Esophagus muscularis mucosa (tissue), 4 donors: ENCODE results near the gene PPP6R2. TPM values are rescaled to one million over a fixed set of nuclear protein-coding genes. Genes with fewer than 3 reads are reported as not detected.

Source experiments
- DNase-seq: peaks from one replicate; pipeline ENCODE4 v3.0.0-alpha.2; 2017; ENCODE audit errors: extremely low spot score
- H3K27ac ChIP-seq, 4 donors: fragments of 200-600 bp; sonication (generic); replicated peaks in 1 of 4; 1 replicate in 3 of 4; 2 replicates in 1 of 4; pipeline ENCODE4 v1.5.1; 2016 to 2019; ENCODE audit warnings: mild to moderate bottlenecking in 1 of 4
- H3K27me3 ChIP-seq, 4 donors: fragments of 200-600 bp; sonication (generic); one replicate each; pipeline versions ENCODE4 v1.5.1 to v1.6.0; 2016 to 2019
- H3K36me3 ChIP-seq, 4 donors: fragments of 200-600 bp; sonication (generic); one replicate each; pipeline ENCODE4 v1.5.1; 2016 to 2019
- H3K4me1 ChIP-seq, 4 donors: fragments of 200-600 bp; sonication (generic); one replicate each; pipeline ENCODE4 v1.5.1; 2016 to 2019
- H3K4me3 ChIP-seq, 4 donors: fragments of 200-600 bp; sonication (generic); 1 replicate in 2 of 4; 2 replicates in 2 of 4; pipeline ENCODE4 v1.5.1; 2016 to 2019; ENCODE audit warnings: mild to moderate bottlenecking in 4 of 4, moderate library complexity in 1 of 4
- H3K9me3 ChIP-seq, 4 donors: fragments of 200-600 bp; sonication (generic); 1 replicate in 3 of 4; 2 replicates in 1 of 4; pipeline ENCODE4 v1.5.1; 2016 to 2019
- EP300 ChIP-seq: sonication (generic); formaldehyde crosslinking; IDR thresholded peaks from one replicate; pipeline ENCODE4 v1.6.1; 2017; ENCODE audit warnings: antibody characterized with exemption
- POLR2A ChIP-seq: fragments of 450-650 bp; IDR thresholded peaks from one replicate; pipeline ENCODE4 v1.6.1; 2017; ENCODE audit warnings: antibody characterized with exemption, moderate library complexity, mild to moderate bottlenecking, low read depth
- POLR2AphosphoS5 ChIP-seq, 2 donors: sonication (generic); formaldehyde crosslinking; IDR thresholded peaks; one replicate each; pipeline ENCODE4 v1.6.1; 2017; ENCODE audit warnings: antibody characterized with exemption in 2 of 2
- WGBS: methylation state at CpG from one replicate; pipeline ENCODE4 v1.1.5; 2018; 5-methylcytosine and 5-hydroxymethylcytosine counted together
- intact Hi-C: fragments of 100-400 bp; cut with DNase I; formaldehyde crosslinking; loops from one replicate; pipeline ENCODE4 v1.15.1; 2023
- total RNA-seq, 4 donors: library from RNA; depleted of rRNA; stranded (reverse); fragments of >200 nt; gene quantifications; one replicate each; pipeline versions ENCODE4 v1.1.0 to v1.2.1, GENCODE V29; 2016
- TF ChIP-seq, protein P1 (sequence below), 3 experiments: fragments of 200-600 bp in 2 of 3; fragments of 450-650 bp in 1 of 3; sonication (generic) in 2 of 3; IDR thresholded peaks; one replicate each; pipeline ENCODE4 v1.5.1; 2017 to 2019; ENCODE audit warnings: antibody characterized with exemption in 3 of 3, mild to moderate bottlenecking in 2 of 3, moderate library complexity in 1 of 3

The PPP6R2 gene
- total RNA-seq, 4 donors from 2014 or later: 57.7 to 79.4 (median 65.3) TPM

DNA sequence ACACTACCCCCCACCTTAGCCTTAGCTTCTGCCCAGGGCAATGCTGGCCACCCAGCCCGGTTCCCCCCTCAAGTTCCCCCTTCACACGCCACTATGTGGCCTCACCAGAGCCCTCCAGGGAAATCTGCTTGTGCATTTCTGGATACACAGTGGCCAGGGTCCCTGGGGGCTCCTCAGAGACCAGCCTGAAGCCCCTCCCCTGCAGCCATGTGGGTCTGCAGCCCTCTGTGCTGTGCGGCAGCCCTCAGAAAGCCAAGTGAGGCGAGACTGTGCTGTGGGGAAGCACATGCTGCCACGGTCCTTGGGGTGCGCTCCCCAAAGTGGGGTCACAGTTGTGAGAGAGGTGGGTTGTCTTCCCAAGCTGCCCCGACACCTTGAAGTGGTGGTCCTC, 33.5 kb upstream of the PPP6R2 start:
- no peak overlapping the region for H3K4me3 ChIP-seq
- peak overlapping the region; percentile 81 to 93 (median 87) for H3K27ac ChIP-seq
- intact Hi-C loops: loop anchor here (2.0 kb wide), 1 partner anchor 17 kb away; the partner anchor contains the start of gene DENND6B
- H3K36me3 ChIP-seq: peaks cover 0 to 7% (median 0%) of the 10 kb centered on the region in 4 donors
- H3K9me3 ChIP-seq: no peaks in the 10 kb centered on the region
- no peaks in the 10 kb centered on the region for H3K27me3 ChIP-seq
- WGBS: 70% methylated on average over 2 of the region's 7 CpGs
- no peak for DNase-seq
- TF ChIP-seq POLR2AphosphoS5 (IDR thresholded peaks at IDR 0.05) (no peak), EP300 (no peak)
- H3K4me1 ChIP-seq: peaks cover 39 to 57% (median 50%) of the 10 kb centered on the region in 4 donors

DNA sequence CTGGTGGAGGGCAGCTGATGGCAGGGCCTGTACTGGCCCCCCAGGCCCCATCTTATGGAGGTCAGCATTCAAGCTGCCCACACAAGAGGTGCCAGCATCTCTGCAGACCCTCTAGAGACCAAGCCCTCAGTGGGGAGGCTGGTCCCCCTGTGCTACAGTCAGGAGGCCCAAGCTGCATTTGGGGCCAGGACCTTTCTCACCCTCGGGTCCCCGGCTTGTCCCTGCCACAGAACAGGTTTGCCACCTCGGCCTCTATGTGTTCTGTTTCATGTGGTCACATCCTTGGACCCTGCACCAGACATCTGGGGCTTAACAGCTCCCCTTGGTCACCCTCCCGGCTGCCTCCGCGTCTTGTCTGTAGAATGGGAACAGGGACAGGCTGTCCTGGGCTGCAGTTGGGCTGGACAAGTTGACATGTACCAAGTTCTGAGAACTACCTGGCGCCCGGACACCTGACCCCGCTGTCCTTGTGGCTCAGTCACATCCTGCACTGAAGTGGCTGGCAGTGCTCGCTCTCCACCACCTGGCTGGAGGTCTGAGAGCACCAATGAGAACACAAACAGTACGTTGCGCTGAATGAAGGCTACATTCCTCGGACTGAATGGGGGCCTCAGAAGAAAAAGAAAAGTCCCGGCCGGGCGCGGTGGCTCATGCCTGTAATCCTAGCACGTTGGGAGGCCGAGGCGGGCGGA, 33.0 kb upstream of the PPP6R2 start:
- no peak for DNase-seq
- no peak overlapping the region for H3K27ac ChIP-seq
- H3K4me1 ChIP-seq: peaks cover 38 to 57% (median 44%) of the 10 kb centered on the region in 4 donors
- H3K36me3 ChIP-seq: peaks cover 0 to 7% (median 0%) of the 10 kb centered on the region in 4 donors
- H3K9me3 ChIP-seq: no peaks in the 10 kb centered on the region
- no peaks in the 10 kb centered on the region for H3K27me3 ChIP-seq
- intact Hi-C loops: no loop called here
- 91% methylated on average over 21 of the region's 21 CpGs for WGBS
- TF ChIP-seq, protein P1, sequence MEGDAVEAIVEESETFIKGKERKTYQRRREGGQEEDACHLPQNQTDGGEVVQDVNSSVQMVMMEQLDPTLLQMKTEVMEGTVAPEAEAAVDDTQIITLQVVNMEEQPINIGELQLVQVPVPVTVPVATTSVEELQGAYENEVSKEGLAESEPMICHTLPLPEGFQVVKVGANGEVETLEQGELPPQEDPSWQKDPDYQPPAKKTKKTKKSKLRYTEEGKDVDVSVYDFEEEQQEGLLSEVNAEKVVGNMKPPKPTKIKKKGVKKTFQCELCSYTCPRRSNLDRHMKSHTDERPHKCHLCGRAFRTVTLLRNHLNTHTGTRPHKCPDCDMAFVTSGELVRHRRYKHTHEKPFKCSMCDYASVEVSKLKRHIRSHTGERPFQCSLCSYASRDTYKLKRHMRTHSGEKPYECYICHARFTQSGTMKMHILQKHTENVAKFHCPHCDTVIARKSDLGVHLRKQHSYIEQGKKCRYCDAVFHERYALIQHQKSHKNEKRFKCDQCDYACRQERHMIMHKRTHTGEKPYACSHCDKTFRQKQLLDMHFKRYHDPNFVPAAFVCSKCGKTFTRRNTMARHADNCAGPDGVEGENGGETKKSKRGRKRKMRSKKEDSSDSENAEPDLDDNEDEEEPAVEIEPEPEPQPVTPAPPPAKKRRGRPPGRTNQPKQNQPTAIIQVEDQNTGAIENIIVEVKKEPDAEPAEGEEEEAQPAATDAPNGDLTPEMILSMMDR (IDR thresholded peaks at IDR 0.05): no peak
- no peak for TF ChIP-seq POLR2AphosphoS5 (IDR thresholded peaks at IDR 0.05)
- no peak for TF ChIP-seq POLR2A
- no peak for TF ChIP-seq EP300
- H3K4me3 ChIP-seq: no peak overlapping the region

DNA sequence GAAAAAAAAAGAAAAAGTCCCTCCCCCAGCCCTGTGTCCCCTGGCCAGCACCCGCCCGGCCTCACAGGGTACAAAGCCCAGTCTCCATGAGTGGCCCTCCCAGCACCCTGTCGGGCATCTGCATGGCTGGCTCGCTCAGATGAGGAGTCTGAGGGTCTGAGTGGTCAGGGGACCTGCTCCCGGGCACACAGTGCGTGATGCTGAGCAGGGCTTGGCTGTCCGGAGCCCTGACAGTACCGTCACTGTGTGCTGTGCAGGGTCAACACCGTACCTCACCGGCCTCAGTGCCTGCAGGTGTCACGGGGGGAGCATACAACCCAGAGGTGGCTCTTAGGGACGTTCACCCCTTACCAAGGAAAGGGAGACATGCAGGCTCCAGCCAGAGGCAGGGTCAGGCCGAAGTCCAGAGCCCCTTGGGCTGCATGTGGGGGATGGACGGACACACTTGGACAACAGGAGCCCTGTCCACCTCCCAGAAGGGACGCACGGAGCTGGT, 32.1 kb upstream of the PPP6R2 start:
- Histone ChIP-seq H3K4me1 (peaks cover 32 to 48% (median 36%) of the 10 kb centered on the region in 4 donors), H3K27me3 (no peaks in the 10 kb centered on the region), H3K4me3 (no peak overlapping the region), H3K36me3 (peaks cover 0 to 7% (median 0%) of the 10 kb centered on the region in 4 donors), H3K27ac (no peak overlapping the region), H3K9me3 (no peaks in the 10 kb centered on the region)
- TF ChIP-seq POLR2AphosphoS5 (IDR thresholded peaks at IDR 0.05) (no peak), EP300 (no peak), POLR2A (no peak)
- TF ChIP-seq, protein P1 (IDR thresholded peaks at IDR 0.05): no peak
- no peak for DNase-seq
- 93% methylated on average over 12 of the region's 16 CpGs for WGBS
- intact Hi-C loops: no loop called here

DNA sequence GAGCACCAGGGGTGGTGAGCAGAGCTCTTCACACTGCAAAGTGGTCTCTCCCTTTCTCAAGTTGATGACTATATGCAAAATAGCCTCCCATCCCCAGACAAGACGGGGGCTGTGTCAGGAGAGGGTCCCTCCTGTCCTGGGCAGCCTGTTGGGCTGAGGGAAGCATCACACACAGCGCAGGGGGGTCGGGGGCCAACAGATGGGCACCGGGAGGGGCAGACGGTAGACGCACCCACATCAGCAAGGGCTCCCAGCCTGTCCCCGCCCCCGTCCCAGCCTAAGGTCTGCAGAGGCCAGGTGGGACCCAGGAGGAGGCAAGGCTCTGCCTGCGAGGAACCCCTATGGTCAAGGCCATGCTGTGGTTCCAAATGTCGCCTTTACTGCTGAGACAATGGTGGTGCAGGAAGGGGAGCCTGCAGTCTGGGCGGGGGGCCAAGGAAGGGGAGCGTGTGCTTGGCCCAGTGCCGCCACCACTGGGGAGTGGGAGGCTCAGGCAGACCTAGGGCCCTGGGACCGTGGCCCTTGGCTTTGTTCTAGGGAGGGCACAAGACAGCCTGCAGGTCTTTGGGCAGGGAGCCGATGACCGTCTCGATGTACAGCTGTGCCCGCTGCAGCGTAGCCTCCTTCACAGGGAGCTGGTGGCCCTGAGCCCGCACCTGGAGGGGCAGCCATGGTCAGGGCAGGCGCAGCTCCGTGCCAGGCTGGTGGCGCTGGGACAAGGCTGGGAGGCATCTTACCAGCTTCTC, 31.3 kb upstream of the PPP6R2 start:
- Histone ChIP-seq H3K4me3 (no peak overlapping the region), H3K4me1 (peaks cover 26 to 41% (median 31%) of the 10 kb centered on the region in 4 donors), H3K9me3 (no peaks in the 10 kb centered on the region), H3K27me3 (no peaks in the 10 kb centered on the region), H3K27ac (no peak overlapping the region), H3K36me3 (peaks cover 0 to 7% (median 0%) of the 10 kb centered on the region in 4 donors)
- intact Hi-C loops: no loop called here
- 84% methylated on average over 13 of the region's 23 CpGs for WGBS
- DNase-seq: no peak
- TF ChIP-seq POLR2AphosphoS5 (IDR thresholded peaks at IDR 0.05) (no peak), EP300 (no peak), POLR2A (no peak)
- TF ChIP-seq, protein P1 (IDR thresholded peaks at IDR 0.05): no peak

DNA sequence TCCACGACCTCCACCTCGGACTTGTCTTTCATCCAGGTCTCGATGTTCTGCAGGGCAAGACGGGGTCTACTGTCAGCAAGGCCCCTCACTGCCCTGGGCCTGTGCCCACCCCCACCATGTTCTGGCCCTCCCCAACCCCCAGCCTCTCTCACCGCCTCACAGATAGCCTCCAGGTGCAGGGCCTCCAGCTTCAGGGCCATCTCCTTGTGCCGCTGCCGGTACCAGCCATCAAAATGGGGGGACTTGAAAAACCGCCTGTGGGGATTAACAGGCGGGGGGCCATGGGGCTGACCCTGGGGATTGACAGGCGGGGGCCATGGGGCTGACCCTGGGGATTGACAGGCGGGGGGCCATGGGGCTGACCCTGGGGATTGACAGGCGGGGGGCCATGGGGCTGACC, 30.8 kb upstream of the PPP6R2 start:
- H3K27me3 ChIP-seq: no peaks in the 10 kb centered on the region
- H3K4me3 ChIP-seq: no peak overlapping the region
- H3K36me3 ChIP-seq: peaks cover 0 to 7% (median 0%) of the 10 kb centered on the region in 4 donors
- peaks cover 23 to 40% (median 31%) of the 10 kb centered on the region in 4 donors for H3K4me1 ChIP-seq
- 97% methylated on average over 5 of the region's 12 CpGs for WGBS
- no peak overlapping the region for H3K27ac ChIP-seq
- intact Hi-C loops: no loop called here
- TF ChIP-seq EP300 (no peak), POLR2AphosphoS5 (IDR thresholded peaks at IDR 0.05) (no peak)
- TF ChIP-seq, protein P1 (IDR thresholded peaks at IDR 0.05): no peak
- H3K9me3 ChIP-seq: no peaks in the 10 kb centered on the region
- no peak for DNase-seq
